ENCODE measurements around the gene NSUN2. TPM values are rescaled to one million over a fixed set of nuclear protein-coding genes. Genes with fewer than 3 reads are reported as not detected.

Gene NSUN2
- total RNA-seq, 2 experiments from 2014 or later = 59.0 to 60.5 TPM

GRCh38 chr5:6556802-6557102 is 76.1 kb downstream of the NSUN2 start:
- H3K27me3 Mint-ChIP-seq (ENCODE audit: low read depth) = peaks cover 11% of the 10 kb centered on the region
- H3K36me3 Mint-ChIP-seq (ENCODE audit: low read depth) = no peaks in the 10 kb centered on the region
- H3K9me3 Mint-ChIP-seq = no peaks in the 10 kb centered on the region
- intact Hi-C loops (cut with micrococcal nuclease) = no loop called here
- CTCF ChIA-PET = no interaction called here
- DNase-seq = no peak
- no peak overlapping the region for H3K4me3 Mint-ChIP-seq
- H3K4me1 Mint-ChIP-seq (ENCODE audit: low read depth) = no peaks in the 10 kb centered on the region
- no peak overlapping the region for H3K27ac Mint-ChIP-seq

- Mint-ChIP-seq H3K4me3 (no peak overlapping the region), H3K4me1 (ENCODE audit: low read depth) (no peaks in the 10 kb centered on the region), H3K27me3 (ENCODE audit: low read depth) (peaks cover 11% of the 10 kb centered on the region), H3K9me3 (no peaks in the 10 kb centered on the region), H3K27ac (no peak overlapping the region), H3K36me3 (ENCODE audit: low read depth) (no peaks in the 10 kb centered on the region)
- DNase-seq = no peak
- intact Hi-C loops (cut with micrococcal nuclease) = no loop called here
- CTCF ChIA-PET = interaction anchor here (1.1 kb wide), 1 partner anchor 16 kb away, joined by 4 read pairs; no protein-coding TSS in a partner anchor
Measured at GRCh38 chr5:6556089-6556801, 76.6 kb downstream of the NSUN2 start.

- H3K27me3 Mint-ChIP-seq (ENCODE audit: low read depth) = peaks cover 11% of the 10 kb centered on the region
- CTCF ChIA-PET = interaction anchor here (1.1 kb wide), 1 partner anchor 14 kb away, joined by 4 read pairs; no protein-coding TSS in a partner anchor
Measured at GRCh38 chr5:6554812-6555211, 78.0 kb downstream of the NSUN2 start.

GRCh38 chr5:6553972-6554371 is 78.9 kb downstream of the NSUN2 start:
- no peaks in the 10 kb centered on the region for H3K9me3 Mint-ChIP-seq
- H3K4me1 Mint-ChIP-seq (ENCODE audit: low read depth) = no peaks in the 10 kb centered on the region
- intact Hi-C loops (cut with micrococcal nuclease) = no loop called here
- H3K27me3 Mint-ChIP-seq (ENCODE audit: low read depth) = peaks cover 11% of the 10 kb centered on the region
- H3K4me3 Mint-ChIP-seq = no peak overlapping the region
- CTCF ChIA-PET = no interaction called here
- DNase-seq = no peak
- no peak overlapping the region for H3K27ac Mint-ChIP-seq
- no peaks in the 10 kb centered on the region for H3K36me3 Mint-ChIP-seq (ENCODE audit: low read depth)

More at GRCh38 chr5:6554812-6555211, 78.0 kb downstream of the NSUN2 start:
- Mint-ChIP-seq H3K27ac (no peak overlapping the region), H3K4me3 (no peak overlapping the region), H3K36me3 (ENCODE audit: low read depth) (no peaks in the 10 kb centered on the region), H3K9me3 (no peaks in the 10 kb centered on the region), H3K4me1 (ENCODE audit: low read depth) (no peaks in the 10 kb centered on the region)
- DNase-seq = no peak
- intact Hi-C loops (cut with micrococcal nuclease) = no loop called here

- H3K27me3 Mint-ChIP-seq (ENCODE audit: low read depth) = peaks cover 8% of the 10 kb centered on the region
- intact Hi-C loops (cut with micrococcal nuclease) = no loop called here
- CTCF ChIA-PET = no interaction called here
- peaks cover 5% of the 10 kb centered on the region for H3K9me3 Mint-ChIP-seq
- no peaks in the 10 kb centered on the region for H3K36me3 Mint-ChIP-seq (ENCODE audit: low read depth)
- DNase-seq = no peak
- no peak overlapping the region for H3K4me3 Mint-ChIP-seq
- H3K4me1 Mint-ChIP-seq (ENCODE audit: low read depth) = no peaks in the 10 kb centered on the region
- H3K27ac Mint-ChIP-seq = no peak overlapping the region
Measured at GRCh38 chr5:6552612-6553011, 80.2 kb downstream of the NSUN2 start.

- H3K4me3 Mint-ChIP-seq = no peak overlapping the region
- CTCF ChIA-PET = no interaction called here
Measured at GRCh38 chr5:6551955-6552313, 80.9 kb downstream of the NSUN2 start.

GRCh38 chr5:6551287-6551954 is 81.4 kb downstream of the NSUN2 start:
- Mint-ChIP-seq H3K36me3 (ENCODE audit: low read depth) (no peaks in the 10 kb centered on the region), H3K27me3 (ENCODE audit: low read depth) (peaks cover 5% of the 10 kb centered on the region), H3K27ac (no peak overlapping the region), H3K9me3 (peaks cover 5% of the 10 kb centered on the region), H3K4me3 (no peak overlapping the region), H3K4me1 (ENCODE audit: low read depth) (no peaks in the 10 kb centered on the region)
- intact Hi-C loops (cut with micrococcal nuclease) = no loop called here
- DNase-seq = no peak
- CTCF ChIA-PET = no interaction called here

More at GRCh38 chr5:6551955-6552313, 80.9 kb downstream of the NSUN2 start:
- Mint-ChIP-seq H3K36me3 (ENCODE audit: low read depth) (no peaks in the 10 kb centered on the region), H3K27me3 (ENCODE audit: low read depth) (peaks cover 8% of the 10 kb centered on the region), H3K27ac (no peak overlapping the region), H3K9me3 (peaks cover 5% of the 10 kb centered on the region), H3K4me1 (ENCODE audit: low read depth) (no peaks in the 10 kb centered on the region)
- intact Hi-C loops (cut with micrococcal nuclease) = no loop called here
- no peak for DNase-seq

- Mint-ChIP-seq H3K4me3 (no peak overlapping the region), H3K9me3 (peaks cover 5% of the 10 kb centered on the region), H3K27me3 (ENCODE audit: low read depth) (peaks cover 6% of the 10 kb centered on the region)
Measured at GRCh38 chr5:6550628-6551027, 82.2 kb downstream of the NSUN2 start.

More at GRCh38 chr5:6550628-6551027, 82.2 kb downstream of the NSUN2 start:
- no peaks in the 10 kb centered on the region for H3K4me1 Mint-ChIP-seq (ENCODE audit: low read depth)
- no peak for DNase-seq
- no peaks in the 10 kb centered on the region for H3K36me3 Mint-ChIP-seq (ENCODE audit: low read depth)
- CTCF ChIA-PET = no interaction called here
- intact Hi-C loops (cut with micrococcal nuclease) = no loop called here
- no peak overlapping the region for H3K27ac Mint-ChIP-seq

Other genes with a start within 250 kb of the NSUN2 start
- not detected for gene UBE2QL1, start 184.2 kb downstream of the NSUN2 start, total RNA-seq
- gene SRD5A1, start 396 bp upstream of the NSUN2 start, total RNA-seq = 1 to 10 TPM; 5.2 to 5.4 TPM
- gene TENT4A, start 80.4 kb upstream of the NSUN2 start, total RNA-seq = 10 to 100 TPM; 30.0 to 30.2 TPM